Stimulated activated memory B cell treated with anti-CD40 and anti-IgM and Interleukin-4, amounts not matched to agents 10 μg/mL and 1 μg/mL and 100 μg/mL, for 72 hours (primary cell): ENCODE results near the gene AURKA.

Experiments
- ATAC-seq: fragments of 150-1000 bp; cut with Tn5 transposase; 2 replicates; pipeline ENCODE4 v1.10.0; 2021
- H3K27ac Mint-ChIP-seq: one replicate; pipeline ENCODE4 v1.8.0; 2022; ENCODE audit warnings: mild to moderate bottlenecking, mixed read lengths
- H3K27me3 Mint-ChIP-seq: one replicate; pipeline ENCODE4 v1.8.0; 2022; ENCODE audit warnings: mixed read lengths
- H3K36me3 Mint-ChIP-seq: one replicate; pipeline ENCODE4 v1.8.0; 2022; ENCODE audit warnings: mixed read lengths
- H3K4me1 Mint-ChIP-seq: one replicate; pipeline ENCODE4 v1.8.0; 2022; ENCODE audit warnings: mixed read lengths
- H3K4me3 Mint-ChIP-seq: one replicate; pipeline ENCODE4 v1.8.0; 2022; ENCODE audit warnings: mild to moderate bottlenecking, moderate library complexity, mixed read lengths
- H3K9me3 Mint-ChIP-seq: one replicate; pipeline ENCODE4 v1.8.0; 2022; ENCODE audit warnings: mixed read lengths

Gene AURKA

DNA sequence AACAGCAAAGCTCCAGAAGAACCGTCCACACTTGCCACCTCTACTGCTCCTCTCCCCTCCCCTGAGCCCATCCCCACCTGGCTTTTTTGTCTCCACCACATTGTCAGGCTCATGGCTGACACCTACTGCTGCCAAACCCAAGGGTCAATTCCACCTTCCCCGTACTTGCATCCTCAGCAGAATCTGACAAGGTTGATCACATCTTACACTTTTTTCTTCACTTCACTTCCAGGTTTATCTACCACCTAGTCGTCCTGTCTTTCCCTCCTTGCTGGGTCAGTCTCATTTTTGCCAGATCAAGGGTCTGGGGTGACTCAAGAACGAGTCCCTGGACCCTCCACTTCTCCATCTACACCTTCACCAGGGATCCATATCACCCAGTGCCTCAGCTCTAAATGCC lies 3.1 kb downstream of the AURKA start:
- Mint-ChIP-seq H3K4me1 (peaks cover 7% of the 10 kb centered on the region), H3K27me3 (no peaks in the 10 kb centered on the region), H3K36me3 (peaks cover 34% of the 10 kb centered on the region), H3K27ac (no peak overlapping the region), H3K9me3 (no peaks in the 10 kb centered on the region), H3K4me3 (no peak overlapping the region)
- ATAC-seq, result no peak

- ATAC-seq, result no peak
- Mint-ChIP-seq H3K27ac (no peak overlapping the region), H3K4me1 (no peaks in the 10 kb centered on the region), H3K9me3 (no peaks in the 10 kb centered on the region), H3K4me3 (no peak overlapping the region), H3K27me3 (no peaks in the 10 kb centered on the region), H3K36me3 (peaks cover 39% of the 10 kb centered on the region)
These were observed 5.8 kb downstream of the AURKA start for GRCh38 chr20:56386219-56386618.

GRCh38 chr20:56385130-56385529 lies 6.9 kb downstream of the AURKA start:
- Mint-ChIP-seq H3K4me3 (no peak overlapping the region), H3K27me3 (no peaks in the 10 kb centered on the region), H3K36me3 (peaks cover 37% of the 10 kb centered on the region), H3K9me3 (no peaks in the 10 kb centered on the region), H3K27ac (no peak overlapping the region), H3K4me1 (no peaks in the 10 kb centered on the region)
- no peak for ATAC-seq

- Mint-ChIP-seq H3K4me3 (no peak overlapping the region), H3K9me3 (no peaks in the 10 kb centered on the region), H3K27me3 (no peaks in the 10 kb centered on the region), H3K4me1 (no peaks in the 10 kb centered on the region), H3K27ac (no peak overlapping the region), H3K36me3 (peaks cover 35% of the 10 kb centered on the region)
- ATAC-seq, result no peak
These were observed 8.7 kb downstream of the AURKA start for GRCh38 chr20:56383334-56383733.

DNA sequence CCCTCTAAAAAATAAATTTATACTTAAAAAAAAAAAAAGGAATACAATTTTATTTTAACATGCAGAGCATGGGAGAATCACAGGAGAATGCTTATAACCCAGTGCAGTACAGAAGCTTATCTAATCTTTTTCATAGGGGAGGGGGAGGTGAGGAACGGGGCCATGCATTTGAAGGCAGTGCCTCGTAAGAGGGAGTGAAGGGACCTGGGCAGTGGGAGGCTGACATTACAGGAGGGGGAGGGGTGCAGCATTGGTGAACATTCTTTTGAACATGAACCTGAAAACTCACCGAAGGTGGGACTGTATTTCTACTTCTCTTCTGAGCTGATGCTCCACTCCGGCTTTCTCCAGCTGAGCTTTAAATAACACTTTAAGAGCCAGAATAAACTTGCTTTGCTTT lies 9.3 kb downstream of the AURKA start:
- Mint-ChIP-seq H3K27me3 (no peaks in the 10 kb centered on the region), H3K4me1 (no peaks in the 10 kb centered on the region), H3K36me3 (peaks cover 37% of the 10 kb centered on the region), H3K4me3 (no peak overlapping the region), H3K27ac (no peak overlapping the region), H3K9me3 (no peaks in the 10 kb centered on the region)
- ATAC-seq, result no peak

DNA sequence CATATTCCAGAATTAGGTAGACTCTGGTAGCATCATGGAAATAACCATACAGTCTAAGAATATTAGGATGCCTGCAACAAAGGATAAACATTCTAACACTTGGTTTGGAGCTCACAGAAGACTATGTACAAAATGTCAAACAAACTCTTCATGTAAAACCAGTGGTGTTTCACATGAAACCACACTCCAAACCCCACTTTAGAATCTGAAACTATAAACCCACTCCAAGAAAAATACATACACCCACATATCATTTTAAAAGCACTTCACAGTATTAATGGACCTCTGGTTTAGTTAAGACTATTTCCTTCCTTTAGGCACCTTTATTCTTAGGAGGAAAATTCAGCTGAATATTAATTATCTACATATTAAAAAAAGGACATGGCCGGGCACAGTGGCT lies 10.5 kb downstream of the AURKA start:
- Mint-ChIP-seq H3K9me3 (no peaks in the 10 kb centered on the region), H3K27me3 (no peaks in the 10 kb centered on the region), H3K4me3 (no peak overlapping the region), H3K36me3 (peaks cover 39% of the 10 kb centered on the region), H3K27ac (no peak overlapping the region), H3K4me1 (no peaks in the 10 kb centered on the region)
- no peak for ATAC-seq

DNA sequence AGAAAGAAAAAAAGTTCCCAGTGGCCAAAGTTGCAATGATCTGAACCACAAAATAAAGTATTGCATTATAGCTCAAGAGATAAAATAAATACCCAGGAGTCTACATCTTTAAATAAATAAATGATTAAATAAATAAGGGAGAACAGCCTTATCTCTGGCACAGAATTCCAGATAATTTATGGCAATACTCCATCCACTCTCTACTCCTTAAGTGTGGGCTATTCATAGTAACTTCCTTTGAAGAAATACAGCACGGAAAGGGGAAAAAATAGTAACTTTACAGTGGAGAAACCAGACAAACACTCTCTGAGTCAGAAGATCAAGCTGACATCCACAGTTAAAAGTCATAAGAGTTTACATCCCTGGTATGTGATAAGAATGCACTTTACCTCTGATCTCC lies 11.6 kb downstream of the AURKA start:
- no peaks in the 10 kb centered on the region for H3K9me3 Mint-ChIP-seq
- H3K36me3 Mint-ChIP-seq, result peaks cover 33% of the 10 kb centered on the region
- H3K4me1 Mint-ChIP-seq, result no peaks in the 10 kb centered on the region

DNA sequence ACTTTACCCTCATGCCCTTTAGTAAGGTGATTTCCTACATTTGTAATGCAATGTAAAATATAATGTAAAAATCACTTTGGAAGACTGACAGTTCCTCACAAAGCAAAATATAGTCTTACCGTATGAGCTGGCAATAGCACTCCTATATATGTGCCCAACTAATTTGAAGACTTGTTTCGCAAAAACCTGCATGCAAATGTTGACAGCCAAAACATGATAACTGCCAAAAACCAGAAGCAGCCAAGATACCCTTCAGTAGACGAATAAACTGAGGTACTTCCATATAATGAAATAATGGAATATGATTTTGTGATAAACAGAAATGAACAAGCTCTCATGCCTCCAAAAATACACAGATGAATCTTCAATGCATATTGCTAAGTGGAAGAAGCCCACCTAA lies 13.6 kb downstream of the AURKA start:
- no peak for ATAC-seq
- Mint-ChIP-seq H3K9me3 (no peaks in the 10 kb centered on the region), H3K4me1 (no peaks in the 10 kb centered on the region), H3K4me3 (no peak overlapping the region), H3K36me3 (peaks cover 32% of the 10 kb centered on the region), H3K27ac (no peak overlapping the region), H3K27me3 (no peaks in the 10 kb centered on the region)

More for the DNA sequence above, 11.6 kb downstream of the AURKA start:
- ATAC-seq, result no peak
- no peaks in the 10 kb centered on the region for H3K27me3 Mint-ChIP-seq
- H3K27ac Mint-ChIP-seq, result no peak overlapping the region
- H3K4me3 Mint-ChIP-seq, result no peak overlapping the region

- peaks cover 34% of the 10 kb centered on the region for H3K36me3 Mint-ChIP-seq
- H3K4me1 Mint-ChIP-seq, result no peaks in the 10 kb centered on the region
These were observed 15.7 kb downstream of the AURKA start for GRCh38 chr20:56376331-56376730.

DNA sequence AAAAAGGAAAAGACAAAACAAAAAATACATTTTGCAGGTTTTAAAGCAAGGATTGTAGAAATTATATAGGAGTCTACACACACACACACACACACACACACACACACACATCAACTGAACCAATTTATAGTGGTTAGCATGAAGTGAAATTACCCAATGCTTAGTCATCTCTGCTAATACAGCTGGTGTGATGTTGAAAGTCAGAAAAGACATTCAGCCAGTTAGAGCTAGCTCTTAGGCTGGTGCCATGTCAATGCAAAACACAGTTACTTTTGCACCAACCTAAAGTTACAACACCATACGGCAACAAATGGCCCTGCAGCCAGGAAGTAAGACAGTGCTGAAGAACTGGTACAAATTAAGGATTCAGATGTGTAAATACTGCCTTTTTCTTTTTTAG lies 18.1 kb downstream of the AURKA start:
- Mint-ChIP-seq H3K36me3 (peaks cover 40% of the 10 kb centered on the region), H3K27ac (no peak overlapping the region), H3K9me3 (no peaks in the 10 kb centered on the region), H3K27me3 (no peaks in the 10 kb centered on the region), H3K4me1 (no peaks in the 10 kb centered on the region), H3K4me3 (no peak overlapping the region)
- no peak for ATAC-seq

More at GRCh38 chr20:56376331-56376730, 15.7 kb downstream of the AURKA start:
- Mint-ChIP-seq H3K9me3 (no peaks in the 10 kb centered on the region), H3K27ac (no peak overlapping the region), H3K4me3 (no peak overlapping the region), H3K27me3 (no peaks in the 10 kb centered on the region)
- no peak for ATAC-seq

GRCh38 chr20:56372850-56373249 lies 19.2 kb downstream of the AURKA start:
- H3K4me1 Mint-ChIP-seq, result no peaks in the 10 kb centered on the region
- no peak overlapping the region for H3K27ac Mint-ChIP-seq
- H3K36me3 Mint-ChIP-seq, result peaks cover 32% of the 10 kb centered on the region
- no peak overlapping the region for H3K4me3 Mint-ChIP-seq
- no peak for ATAC-seq
- no peaks in the 10 kb centered on the region for H3K27me3 Mint-ChIP-seq
- H3K9me3 Mint-ChIP-seq, result no peaks in the 10 kb centered on the region

DNA sequence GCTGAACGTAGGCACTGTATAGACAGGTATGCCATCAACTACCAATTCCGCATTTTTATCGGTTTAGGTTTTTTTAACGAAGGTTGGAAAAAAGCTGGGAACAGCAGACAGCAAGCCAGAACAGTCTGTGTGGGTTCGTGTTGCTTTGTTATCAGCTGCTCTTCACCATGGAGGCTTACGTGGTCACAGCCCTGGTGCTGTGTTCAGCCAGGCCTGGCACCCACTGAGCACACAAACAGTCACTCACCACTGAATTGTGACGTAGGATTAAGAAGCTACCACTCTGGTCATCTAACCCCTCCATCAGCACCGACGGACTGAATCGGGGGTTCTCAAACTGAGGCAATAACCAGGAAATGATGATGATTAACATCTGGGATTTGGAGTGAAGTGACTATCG lies 20.0 kb downstream of the AURKA start:
- H3K27me3 Mint-ChIP-seq, result no peaks in the 10 kb centered on the region
- ATAC-seq, result no peak
- H3K4me3 Mint-ChIP-seq, result no peak overlapping the region
- H3K27ac Mint-ChIP-seq, result no peak overlapping the region
- H3K9me3 Mint-ChIP-seq, result no peaks in the 10 kb centered on the region
- peaks cover 32% of the 10 kb centered on the region for H3K36me3 Mint-ChIP-seq
- H3K4me1 Mint-ChIP-seq, result no peaks in the 10 kb centered on the region

- Mint-ChIP-seq H3K27me3 (no peaks in the 10 kb centered on the region), H3K9me3 (no peaks in the 10 kb centered on the region), H3K4me1 (no peaks in the 10 kb centered on the region), H3K27ac (no peak overlapping the region), H3K4me3 (no peak overlapping the region), H3K36me3 (peaks cover 40% of the 10 kb centered on the region)
- no peak for ATAC-seq
These were observed 22.8 kb downstream of the AURKA start for GRCh38 chr20:56369179-56369578.

DNA sequence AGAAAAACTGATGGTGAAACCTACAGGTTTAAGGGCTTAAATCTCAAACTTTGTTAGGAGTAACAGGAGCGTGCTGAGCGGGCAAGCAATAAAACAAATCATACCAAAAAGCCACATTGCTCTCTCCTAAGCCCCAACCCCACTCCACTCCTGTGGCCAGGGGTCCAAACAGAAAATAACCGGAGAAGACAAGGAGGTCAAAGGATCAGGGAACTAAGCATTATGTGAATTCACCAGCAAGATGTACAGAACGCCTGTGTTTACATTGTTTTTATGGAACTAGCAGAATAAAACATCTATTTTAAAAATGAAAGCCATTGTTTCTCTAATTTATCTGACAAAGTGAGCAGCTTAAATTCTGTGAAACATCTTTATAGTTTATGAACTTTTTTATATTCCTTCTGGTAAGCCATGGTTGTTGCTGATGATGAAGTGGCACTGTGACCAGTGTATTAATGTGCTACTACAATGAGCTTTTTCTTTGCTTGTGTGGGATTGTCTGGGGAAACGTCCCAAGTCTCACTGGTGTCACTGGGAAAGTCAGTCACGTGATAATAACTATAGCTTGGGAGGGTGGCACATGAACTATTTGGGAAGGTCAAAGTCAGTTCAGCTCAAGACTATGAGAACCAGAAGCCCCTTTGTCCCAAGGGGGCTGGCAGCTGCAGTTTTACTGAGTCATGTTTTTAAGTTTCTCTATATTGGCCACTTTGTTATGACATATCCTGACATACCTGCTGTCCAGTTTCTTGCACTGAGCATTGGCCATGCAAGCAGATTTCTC lies 23.5 kb downstream of the AURKA start:
- Mint-ChIP-seq H3K4me1 (no peaks in the 10 kb centered on the region), H3K36me3 (peaks cover 36% of the 10 kb centered on the region), H3K4me3 (no peak overlapping the region), H3K27me3 (no peaks in the 10 kb centered on the region), H3K9me3 (no peaks in the 10 kb centered on the region), H3K27ac (no peak overlapping the region)
- no peak for ATAC-seq

DNA sequence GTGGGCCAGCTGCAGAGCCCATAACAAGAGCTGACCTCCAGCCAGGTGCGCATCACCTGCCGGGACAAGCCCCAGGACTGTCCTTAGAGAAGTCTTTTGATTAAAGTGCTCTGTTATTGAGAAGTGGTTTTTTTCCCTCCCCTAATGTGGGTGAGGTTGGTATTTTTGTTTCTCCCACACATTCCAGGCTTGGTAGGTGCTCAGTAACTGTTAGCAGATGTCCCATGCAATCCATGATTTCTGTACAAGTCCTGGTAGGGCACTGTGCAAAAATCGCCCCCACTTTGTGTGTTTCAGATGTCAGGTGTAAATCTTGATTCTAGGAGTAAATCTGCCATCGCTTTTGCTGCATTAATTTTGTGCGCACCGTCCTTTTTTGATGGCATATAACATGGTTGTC lies 28.5 kb downstream of the AURKA start:
- Mint-ChIP-seq H3K27ac (no peak overlapping the region), H3K36me3 (peaks cover 15% of the 10 kb centered on the region), H3K4me1 (peaks cover 14% of the 10 kb centered on the region), H3K4me3 (no peak overlapping the region), H3K27me3 (no peaks in the 10 kb centered on the region), H3K9me3 (no peaks in the 10 kb centered on the region)
- no peak for ATAC-seq

DNA sequence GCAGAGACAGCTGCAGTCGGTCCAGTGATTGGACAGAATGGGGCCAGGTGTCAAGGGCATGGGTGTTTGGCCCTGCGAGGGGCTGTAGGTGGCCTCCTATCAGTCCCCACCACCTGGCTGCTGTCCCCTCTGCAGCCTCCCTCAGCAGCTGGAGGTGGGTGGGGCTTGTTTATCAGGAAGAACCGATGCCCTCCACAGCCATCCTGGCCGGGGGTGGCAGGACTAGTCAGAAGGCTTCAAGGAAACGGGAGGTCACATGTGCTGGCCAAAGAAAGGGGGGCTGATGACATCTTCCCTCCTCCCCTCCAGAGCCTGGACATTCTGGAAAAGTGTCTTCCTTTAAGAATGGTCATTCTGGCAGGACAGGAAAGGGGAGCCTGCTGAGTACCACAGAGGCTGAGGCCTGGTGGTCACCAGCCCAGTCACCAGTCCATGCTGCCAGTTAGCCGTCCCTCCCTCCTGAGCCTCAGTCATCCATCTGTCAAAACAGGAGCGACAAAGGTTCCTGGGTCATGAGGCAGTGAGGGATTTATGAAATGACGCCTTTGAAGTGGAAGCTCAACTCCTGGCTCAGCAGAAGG lies 29.1 kb downstream of the AURKA start:
- H3K9me3 Mint-ChIP-seq, result no peaks in the 10 kb centered on the region
- no peaks in the 10 kb centered on the region for H3K27me3 Mint-ChIP-seq
- H3K36me3 Mint-ChIP-seq, result peaks cover 15% of the 10 kb centered on the region
- H3K27ac Mint-ChIP-seq, result no peak overlapping the region
- ATAC-seq, result no peak
- H3K4me1 Mint-ChIP-seq, result peaks cover 14% of the 10 kb centered on the region
- H3K4me3 Mint-ChIP-seq, result no peak overlapping the region
